HEK293T (cell line): ENCODE measurements around the gene GAD2.

ENCODE experiments used
- PKNOX1 ChIP-seq: fragments of 450-650 bp; IDR thresholded peaks from 2 replicates; pipeline ENCODE4 v1.6.1; 2016
- SUZ12 ChIP-seq: fragments of 450-650 bp; IDR thresholded peaks from 2 replicates; pipeline ENCODE4 v1.6.1; 2016; ENCODE audit warnings: mild to moderate bottlenecking

DNA sequence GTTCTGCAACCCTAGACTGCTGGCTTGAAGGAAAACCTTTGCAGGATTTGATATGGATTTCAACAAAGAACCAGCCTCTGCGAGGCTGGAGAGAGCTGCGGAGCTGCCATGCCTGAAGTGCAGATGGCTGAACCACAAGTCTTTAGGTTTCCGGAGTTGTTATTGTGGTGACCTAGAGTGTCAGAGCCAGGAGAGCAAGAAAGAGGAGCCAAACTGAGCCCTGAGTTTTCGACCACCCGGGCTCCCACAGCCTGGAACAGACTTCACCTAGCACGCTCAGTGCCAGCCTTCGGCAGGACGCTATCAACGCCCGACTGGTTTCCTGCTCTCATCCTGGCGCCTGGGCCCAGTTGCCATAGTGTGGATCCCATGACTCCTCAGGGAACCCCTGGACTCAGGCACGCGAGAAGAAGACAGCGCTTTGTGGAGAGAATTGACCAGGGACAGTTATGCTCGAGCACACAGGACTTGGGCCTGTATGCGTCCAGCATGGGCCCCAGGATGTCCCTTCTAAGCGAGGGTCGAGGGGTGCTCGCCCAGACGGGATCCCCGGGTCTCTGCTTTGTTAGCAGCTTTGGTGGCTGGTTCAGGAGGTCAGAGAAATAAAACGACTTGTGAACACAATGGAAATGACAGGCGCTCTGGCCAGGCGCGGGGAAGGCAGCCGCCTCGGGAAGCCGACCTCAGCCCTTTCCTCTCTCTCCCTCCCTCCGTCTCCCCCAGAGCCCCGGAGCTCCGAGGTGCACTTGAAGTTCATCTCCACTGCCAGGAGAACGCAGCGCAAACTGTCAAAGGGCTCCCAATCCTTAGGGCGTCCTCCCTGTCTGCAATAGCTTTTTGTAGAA, 1.8 kb upstream of the GAD2 start:
- TF ChIP-seq SUZ12 (no peak), PKNOX1 (no peak)
